ENCODE data around the gene S100A3. TPM values are rescaled to one million over a fixed set of nuclear protein-coding genes. Genes with fewer than 3 reads are reported as not detected.

The S100A3 gene
- total RNA-seq, 1 donor from 2014 or later = 1.4 TPM

- no peak for DNase-seq
These were observed 40.0 kb downstream of the S100A3 start for GRCh38 chr1:153509036-153509435.

- DNase-seq = no peak
These were observed 41.0 kb downstream of the S100A3 start for GRCh38 chr1:153507926-153508583.

DNA sequence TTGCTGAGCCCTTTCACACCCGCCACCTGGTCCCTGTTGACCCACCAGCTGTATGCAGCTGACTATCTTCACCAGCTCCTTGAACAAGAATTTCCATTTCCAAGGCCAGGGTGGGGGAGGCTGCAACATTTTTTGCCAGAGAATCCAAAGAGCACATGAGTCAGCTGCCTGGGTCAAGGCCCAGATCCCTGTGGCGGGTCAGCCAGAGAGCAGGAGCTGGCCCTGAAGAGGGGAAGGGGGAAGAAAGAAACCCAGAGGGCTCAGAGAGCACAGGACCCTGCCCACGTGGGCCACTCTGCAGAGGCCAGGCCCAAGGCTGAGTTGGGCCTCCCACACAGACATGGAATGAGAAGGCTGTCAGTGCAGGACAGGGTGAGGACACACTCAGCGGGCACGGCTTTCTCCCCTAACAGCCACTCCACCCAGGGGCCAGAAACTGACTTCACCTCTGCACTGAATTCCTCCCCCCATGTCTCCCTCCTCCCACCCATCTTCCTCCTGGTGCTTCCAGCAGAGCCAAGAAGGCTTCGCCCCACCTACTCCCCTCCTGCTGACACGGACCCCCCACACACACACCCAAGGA lies 42.1 kb downstream of the S100A3 start:
- no peak for DNase-seq

GRCh38 chr1:153506386-153506785 lies 42.7 kb downstream of the S100A3 start:
- DNase-seq = no peak

GRCh38 chr1:153505576-153505975 lies 43.5 kb downstream of the S100A3 start:
- DNase-seq = no peak

GRCh38 chr1:153503766-153504165 lies 45.3 kb downstream of the S100A3 start:
- no peak for DNase-seq

- DNase-seq = no peak
These were observed 50.3 kb downstream of the S100A3 start for GRCh38 chr1:153498746-153499145.

Other genes with a start within 250 kb of the S100A3 start
- not detected in 2 replicates for gene PGLYRP3, start 236.3 kb downstream of the S100A3 start, total RNA-seq
- not detected in 2 replicates for gene PGLYRP4, start 200.4 kb downstream of the S100A3 start, total RNA-seq
- gene S100A9, start 191.4 kb downstream of the S100A3 start, total RNA-seq = 0.19 and 0.51 TPM in 2 replicates
- not detected in 2 replicates for gene S100A12, start 173.6 kb downstream of the S100A3 start, total RNA-seq
- gene S100A8, start 158.2 kb downstream of the S100A3 start, total RNA-seq = not detected in 2 replicates
- not detected in 2 replicates for gene S100A7A, start 132.7 kb downstream of the S100A3 start, total RNA-seq
- not detected in 2 replicates for gene S100A7, start 88.6 kb downstream of the S100A3 start, total RNA-seq
- 239 and 342 TPM in 2 replicates for gene S100A6, start 13.3 kb downstream of the S100A3 start, total RNA-seq
- not detected in 2 replicates for gene S100A5, start 8.3 kb downstream of the S100A3 start, total RNA-seq
- 7.1 and 22.6 TPM in 2 replicates for gene S100A4, start 3.5 kb downstream of the S100A3 start, total RNA-seq
- 0.51 and 0.98 TPM in 2 replicates for gene S100A2, start 16.6 kb upstream of the S100A3 start, total RNA-seq
- gene S100A16, start 63.9 kb upstream of the S100A3 start, total RNA-seq = 581 and 601 TPM in 2 replicates
- 0.42 and 0.68 TPM in 2 replicates for gene S100A14, start 67.1 kb upstream of the S100A3 start, total RNA-seq
- 39.0 and 91.7 TPM in 2 replicates for gene S100A13, start 78.2 kb upstream of the S100A3 start, total RNA-seq
- gene S100A1, start 79.2 kb upstream of the S100A3 start, total RNA-seq = not detected in 2 replicates
- gene CHTOP, start 84.8 kb upstream of the S100A3 start, total RNA-seq = 21.1 and 25.9 TPM in 2 replicates
- 45.6 and 60.8 TPM in 2 replicates for gene SNAPIN, start 109.4 kb upstream of the S100A3 start, total RNA-seq
- gene ILF2, start 121.7 kb upstream of the S100A3 start, total RNA-seq = 267 and 268 TPM in 2 replicates
- gene NPR1, start 129.4 kb upstream of the S100A3 start, total RNA-seq = 54.4 and 56.5 TPM in 2 replicates
- 31.3 and 42.7 TPM in 2 replicates for gene INTS3, start 178.8 kb upstream of the S100A3 start, total RNA-seq
- 27.6 and 30.0 TPM in 2 replicates for gene SLC27A3, start 226.1 kb upstream of the S100A3 start, total RNA-seq

All from dermis blood vessel endothelial cell (primary cell).